ENCODE data around the gene SDR39U1. TPM values are rescaled to one million over a fixed set of nuclear protein-coding genes. Genes with fewer than 3 reads are reported as not detected.

Gene SDR39U1
- total RNA-seq, 2 donors from 2014 or later, result 27.6 to 61.8 TPM

GRCh38 chr14:24463884-24464785 lies 21.6 kb upstream of the SDR39U1 start:
- H3K4me1 ChIP-seq (ENCODE audit: control insufficient read depth in 1 of 2, low read depth in 2 of 2), result no peaks in the 10 kb centered on the region
- DNase-seq (ENCODE audit: low spot score) (no peak), ATAC-seq (ENCODE audit: insufficient number of reproducible peaks, low FRiP score, low read depth) (no peak)
- no peaks in the 10 kb centered on the region for H3K36me3 ChIP-seq
- H3K27ac ChIP-seq, result no peak overlapping the region
- no peak overlapping the region for H3K4me3 ChIP-seq
- no peaks in the 10 kb centered on the region for H3K9me3 ChIP-seq
- TF ChIP-seq CTCF (IDR thresholded peaks at IDR 0.05), result no peak
- no peaks in the 10 kb centered on the region for H3K27me3 ChIP-seq (replicated peaks; ENCODE audit: insufficient read depth)

DNA sequence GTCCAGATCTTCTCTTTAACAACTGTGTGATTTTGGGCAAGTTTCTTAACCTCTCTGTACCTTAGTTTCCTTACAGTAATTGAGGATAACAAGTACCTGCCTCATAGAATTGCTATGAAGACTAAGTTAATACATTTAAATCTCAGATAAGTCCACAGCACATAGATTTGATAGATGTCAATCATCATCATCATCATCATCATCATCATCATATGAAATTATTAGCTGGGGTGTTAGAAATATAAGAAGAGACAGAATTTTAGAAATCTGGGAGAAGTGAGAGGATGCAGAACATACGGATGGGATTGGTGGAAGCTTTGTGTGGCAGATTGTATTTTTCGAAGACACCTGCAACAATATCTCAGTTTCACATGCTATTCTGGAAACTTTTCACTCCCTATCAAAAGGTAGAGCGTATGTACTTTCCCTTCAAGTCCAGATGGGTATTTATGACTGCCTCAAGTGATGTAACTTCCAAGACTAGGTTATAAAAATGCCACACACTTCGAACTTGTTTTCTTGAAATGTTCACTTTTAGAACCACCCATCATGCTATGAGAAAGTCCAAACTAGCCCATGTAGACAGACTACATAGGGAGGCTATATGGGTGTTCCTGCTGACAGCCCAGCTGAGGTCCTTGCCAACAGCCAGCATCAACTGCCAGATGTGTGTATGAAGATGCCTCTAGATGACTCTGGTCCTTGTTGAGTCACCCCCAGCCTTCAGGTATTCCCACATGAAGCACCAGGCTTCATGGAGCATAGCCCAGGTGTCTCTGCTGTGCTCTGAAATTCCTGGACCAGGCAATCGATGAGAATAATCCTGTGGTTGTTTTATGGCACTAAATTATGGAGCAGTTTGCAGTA lies 20.7 kb upstream of the SDR39U1 start:
- Histone ChIP-seq H3K36me3 (no peaks in the 10 kb centered on the region), H3K4me1 (ENCODE audit: control insufficient read depth in 1 of 2, low read depth in 2 of 2) (no peaks in the 10 kb centered on the region), H3K4me3 (no peak overlapping the region), H3K27ac (no peak overlapping the region), H3K9me3 (no peaks in the 10 kb centered on the region), H3K27me3 (replicated peaks; ENCODE audit: insufficient read depth) (no peaks in the 10 kb centered on the region)
- ATAC-seq (ENCODE audit: insufficient number of reproducible peaks, low FRiP score, low read depth) (no peak), DNase-seq (ENCODE audit: low spot score) (no peak)
- no peak for TF ChIP-seq CTCF (IDR thresholded peaks at IDR 0.05)

DNA sequence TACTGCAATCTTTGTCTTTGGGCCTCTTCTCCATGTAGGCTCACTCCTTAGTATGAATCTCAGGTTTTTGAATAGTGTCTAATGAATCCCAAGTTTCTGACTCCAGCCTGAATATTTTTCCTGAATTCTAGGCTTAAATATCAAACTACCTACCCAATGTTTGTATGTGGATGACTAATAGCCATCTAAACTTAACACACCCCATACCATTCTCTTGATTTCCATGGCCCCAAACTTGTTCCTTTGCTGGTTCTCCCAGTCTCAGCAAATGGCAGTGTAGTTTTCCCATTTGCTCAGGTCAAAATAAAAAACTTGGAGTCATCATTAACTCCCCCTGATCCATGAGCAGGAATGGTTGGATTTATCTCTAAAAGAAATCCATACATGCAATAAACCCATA lies 18.8 kb upstream of the SDR39U1 start:
- Histone ChIP-seq H3K27me3 (replicated peaks; ENCODE audit: insufficient read depth) (no peaks in the 10 kb centered on the region), H3K9me3 (no peaks in the 10 kb centered on the region), H3K27ac (no peak overlapping the region), H3K4me1 (ENCODE audit: control insufficient read depth in 1 of 2, low read depth in 2 of 2) (no peaks in the 10 kb centered on the region), H3K4me3 (no peak overlapping the region), H3K36me3 (no peaks in the 10 kb centered on the region)
- ATAC-seq (ENCODE audit: insufficient number of reproducible peaks, low FRiP score, low read depth) (no peak), DNase-seq (ENCODE audit: low spot score) (no peak)
- TF ChIP-seq CTCF (IDR thresholded peaks at IDR 0.05), result no peak

GRCh38 chr14:24459331-24459730 lies 16.8 kb upstream of the SDR39U1 start:
- no peak for ATAC-seq (ENCODE audit: insufficient number of reproducible peaks, low FRiP score, low read depth)

More at GRCh38 chr14:24459331-24459730, 16.8 kb upstream of the SDR39U1 start:
- Histone ChIP-seq H3K27me3 (replicated peaks; ENCODE audit: insufficient read depth) (no peaks in the 10 kb centered on the region), H3K36me3 (no peaks in the 10 kb centered on the region), H3K4me1 (ENCODE audit: control insufficient read depth in 1 of 2, low read depth in 2 of 2) (no peaks in the 10 kb centered on the region), H3K27ac (no peak overlapping the region), H3K4me3 (no peak overlapping the region), H3K9me3 (no peaks in the 10 kb centered on the region)
- TF ChIP-seq CTCF (IDR thresholded peaks at IDR 0.05), result no peak
- no peak for DNase-seq (ENCODE audit: low spot score)
